ENCODE results near the gene SPDYE4. TPM values are rescaled to one million over a fixed set of nuclear protein-coding genes. Genes with fewer than 3 reads are reported as not detected.

The SPDYE4 gene
- total RNA-seq, 4 donors from 2014 or later: not detected

GRCh38 chr17:8793649-8794048 is 35.3 kb upstream of the SPDYE4 start:
- TF ChIP-seq CTCF (IDR thresholded peaks at IDR 0.05 in 4 of 5, conservative IDR thresholded peaks at IDR 0.05 in 1 of 5) (no peak), POLR2A (IDR thresholded peaks at IDR 0.05) (no peak)
- no peaks in the 10 kb centered on the region for H3K4me1 ChIP-seq
- no peaks in the 10 kb centered on the region for H3K9me3 ChIP-seq
- peaks cover 3 to 7% (median 5%) of the 10 kb centered on the region in 3 donors for H3K27me3 ChIP-seq
- no peak overlapping the region for H3K27ac ChIP-seq
- no peaks in the 10 kb centered on the region for H3K36me3 ChIP-seq
- DNase-seq (no peak), ATAC-seq (no peak)
- intact Hi-C loops (cut with DNase I; ENCODE audit: low total_unique reads): no loop called here
- no peak overlapping the region for H3K4me3 ChIP-seq
- in situ Hi-C loops (cut with MboI; ENCODE audit: low sequenced_read_pairs in 4 of 4): no loop called here

GRCh38 chr17:8792646-8793045 is 34.3 kb upstream of the SPDYE4 start:
- H3K4me1 ChIP-seq: no peaks in the 10 kb centered on the region
- H3K27me3 ChIP-seq: peaks cover 0 to 2% (median 0%) of the 10 kb centered on the region in 3 donors
- H3K36me3 ChIP-seq: no peaks in the 10 kb centered on the region
- ATAC-seq (no peak), DNase-seq (no peak)
- H3K4me3 ChIP-seq: no peak overlapping the region
- in situ Hi-C loops (cut with MboI; ENCODE audit: low sequenced_read_pairs in 4 of 4) (no loop called here), intact Hi-C loops (cut with DNase I; ENCODE audit: low total_unique reads) (no loop called here)
- TF ChIP-seq POLR2A (IDR thresholded peaks at IDR 0.05): no peak
- no peak for TF ChIP-seq CTCF (IDR thresholded peaks at IDR 0.05 in 4 of 5, conservative IDR thresholded peaks at IDR 0.05 in 1 of 5)
- no peak overlapping the region for H3K27ac ChIP-seq
- no peaks in the 10 kb centered on the region for H3K9me3 ChIP-seq

GRCh38 chr17:8791910-8792270 is 33.5 kb upstream of the SPDYE4 start:
- H3K9me3 ChIP-seq: no peaks in the 10 kb centered on the region
- TF ChIP-seq CTCF (IDR thresholded peaks at IDR 0.05 in 4 of 5, conservative IDR thresholded peaks at IDR 0.05 in 1 of 5): no peak
- intact Hi-C loops (cut with DNase I; ENCODE audit: low total_unique reads): no loop called here
- H3K4me1 ChIP-seq: no peaks in the 10 kb centered on the region
- peaks cover 0 to 2% (median 0%) of the 10 kb centered on the region in 3 donors for H3K27me3 ChIP-seq
- H3K4me3 ChIP-seq: no peak overlapping the region
- DNase-seq (no peak), ATAC-seq (no peak)
- in situ Hi-C loops (cut with MboI; ENCODE audit: low sequenced_read_pairs in 4 of 4): no loop called here
- H3K36me3 ChIP-seq: no peaks in the 10 kb centered on the region
- H3K27ac ChIP-seq: no peak overlapping the region

- ATAC-seq (no peak), DNase-seq (no peak)
- Histone ChIP-seq H3K4me3 (no peak overlapping the region), H3K4me1 (no peaks in the 10 kb centered on the region), H3K27me3 (peaks cover 0 to 2% (median 0%) of the 10 kb centered on the region in 3 donors), H3K9me3 (no peaks in the 10 kb centered on the region), H3K27ac (no peak overlapping the region), H3K36me3 (no peaks in the 10 kb centered on the region)
- in situ Hi-C loops (cut with MboI; ENCODE audit: low sequenced_read_pairs in 4 of 4) (no loop called here), intact Hi-C loops (cut with DNase I; ENCODE audit: low total_unique reads) (no loop called here)
- TF ChIP-seq CTCF (IDR thresholded peaks at IDR 0.05 in 4 of 5, conservative IDR thresholded peaks at IDR 0.05 in 1 of 5) (no peak), POLR2A (IDR thresholded peaks at IDR 0.05) (no peak)
These were observed 33.0 kb upstream of the SPDYE4 start for GRCh38 chr17:8791248-8791909.

DNA sequence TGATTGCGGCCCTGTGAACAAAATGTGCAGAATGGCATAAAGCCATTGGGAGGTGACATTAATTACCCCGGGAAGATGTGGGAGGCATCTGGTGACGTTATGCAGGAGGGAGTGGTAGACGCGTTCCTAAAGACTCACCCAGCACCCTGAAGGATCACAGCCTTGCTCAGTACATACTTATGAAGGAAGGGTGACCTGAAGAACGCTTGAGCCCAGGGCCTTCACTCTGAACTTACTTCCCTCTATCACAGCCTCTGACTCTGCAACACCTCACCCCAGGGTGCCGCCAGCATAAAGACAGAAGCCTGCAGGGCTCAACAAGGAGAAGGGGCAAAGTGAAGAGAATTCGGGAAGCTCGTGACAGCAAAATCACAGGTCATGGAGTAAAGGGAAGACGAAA is 31.4 kb upstream of the SPDYE4 start:
- intact Hi-C loops (cut with DNase I; ENCODE audit: low total_unique reads): no loop called here
- Histone ChIP-seq H3K36me3 (no peaks in the 10 kb centered on the region), H3K27me3 (no peaks in the 10 kb centered on the region), H3K9me3 (no peaks in the 10 kb centered on the region), H3K4me1 (no peaks in the 10 kb centered on the region), H3K4me3 (no peak overlapping the region), H3K27ac (no peak overlapping the region)
- in situ Hi-C loops (cut with MboI; ENCODE audit: low sequenced_read_pairs in 4 of 4): loop anchor here in 1 of 4 donors (10.0 kb wide), 1 partner anchor 65 kb away; no protein-coding TSS in a partner anchor
- no peak for ATAC-seq
- TF ChIP-seq CTCF (IDR thresholded peaks at IDR 0.05 in 4 of 5, conservative IDR thresholded peaks at IDR 0.05 in 1 of 5) (no peak), POLR2A (IDR thresholded peaks at IDR 0.05) (no peak)
- DNase-seq: no peak
